Activated naive CD8-positive, alpha-beta T cell (primary cell): ENCODE results near the gene ACYP1.
A peak's percentile ranks its signal among the peaks of the same experiment; 100 is the strongest.
"Not testable (repeated sequence)": the region's sequence is repeated elsewhere in the genome, so short reads cannot be mapped to it uniquely, and the experiment has no call there.

ENCODE experiments used
- H3K27ac Mint-ChIP-seq: one replicate; pipeline ENCODE4 v1.8.0; 2021; ENCODE audit warnings: mixed read lengths
- H3K27me3 Mint-ChIP-seq: one replicate; pipeline ENCODE4 v1.8.0; 2021; ENCODE audit warnings: mixed read lengths
- H3K36me3 Mint-ChIP-seq: one replicate; pipeline ENCODE4 v1.8.0; 2021; ENCODE audit warnings: mixed read lengths
- H3K4me1 Mint-ChIP-seq: one replicate; pipeline ENCODE4 v1.8.0; 2021; ENCODE audit warnings: low read depth, mixed read lengths
- H3K4me3 Mint-ChIP-seq: one replicate; pipeline ENCODE4 v1.8.0; 2021; ENCODE audit warnings: mild to moderate bottlenecking, mixed read lengths
- H3K9me3 Mint-ChIP-seq: one replicate; pipeline ENCODE4 v1.8.0; 2021; ENCODE audit warnings: low read depth, mixed read lengths

ACYP1 gene

DNA sequence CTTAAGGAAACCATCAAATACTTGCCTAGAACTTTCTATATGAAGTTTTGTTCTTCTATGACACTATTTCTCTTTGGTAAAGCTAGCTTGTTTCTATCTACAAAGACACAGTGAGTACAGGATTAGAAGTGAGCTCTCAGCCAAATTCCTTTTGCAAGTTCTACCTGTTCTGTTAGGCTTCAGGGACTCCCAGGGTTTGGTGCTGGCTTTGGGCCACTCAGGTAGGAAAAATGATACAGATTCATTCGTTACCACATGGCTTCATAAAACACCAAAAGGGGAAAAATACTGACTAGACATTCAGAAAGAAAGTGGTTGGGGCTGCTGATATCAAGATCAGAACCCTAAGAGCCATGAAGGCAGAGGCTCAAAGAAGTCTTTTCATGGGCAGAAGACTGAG is 19.4 kb upstream of the ACYP1 start:
- no peaks in the 10 kb centered on the region for H3K4me1 Mint-ChIP-seq
- H3K27ac Mint-ChIP-seq: peak overlapping the region; percentile 48
- H3K9me3 Mint-ChIP-seq: no peaks in the 10 kb centered on the region
- peaks cover 6% of the 10 kb centered on the region for H3K36me3 Mint-ChIP-seq
- H3K27me3 Mint-ChIP-seq: no peaks in the 10 kb centered on the region
- no peak overlapping the region for H3K4me3 Mint-ChIP-seq

DNA sequence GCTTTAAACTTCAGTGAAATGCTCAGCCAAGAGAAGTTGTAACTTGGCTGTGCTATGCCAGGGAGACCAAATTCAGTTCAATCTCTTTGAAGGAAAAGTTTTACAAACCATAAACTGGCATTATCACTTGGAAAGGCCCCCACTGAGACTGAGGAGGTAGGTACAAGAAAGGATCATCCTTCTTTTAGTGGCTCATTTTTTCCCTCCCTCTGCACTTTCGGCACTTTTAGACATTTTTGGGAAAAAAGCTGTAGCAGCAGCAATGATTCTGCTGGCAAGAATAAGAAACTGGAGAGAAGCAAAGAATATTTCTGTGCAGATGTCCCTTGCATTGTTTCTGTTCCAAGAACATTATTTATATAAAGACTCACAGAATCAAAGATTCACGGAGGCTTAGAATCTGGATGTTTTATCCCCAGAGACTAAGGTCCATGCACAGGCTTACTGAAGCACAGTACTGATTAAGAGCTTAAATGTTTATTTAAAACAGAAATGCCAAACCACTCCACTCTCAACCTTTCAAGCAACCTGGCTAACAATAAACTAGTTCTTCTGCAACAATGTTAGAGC is 17.9 kb upstream of the ACYP1 start:
- Mint-ChIP-seq H3K4me3 (no peak overlapping the region), H3K4me1 (no peaks in the 10 kb centered on the region), H3K27me3 (no peaks in the 10 kb centered on the region), H3K27ac (no peak overlapping the region), H3K9me3 (no peaks in the 10 kb centered on the region), H3K36me3 (peaks cover 6% of the 10 kb centered on the region)

DNA sequence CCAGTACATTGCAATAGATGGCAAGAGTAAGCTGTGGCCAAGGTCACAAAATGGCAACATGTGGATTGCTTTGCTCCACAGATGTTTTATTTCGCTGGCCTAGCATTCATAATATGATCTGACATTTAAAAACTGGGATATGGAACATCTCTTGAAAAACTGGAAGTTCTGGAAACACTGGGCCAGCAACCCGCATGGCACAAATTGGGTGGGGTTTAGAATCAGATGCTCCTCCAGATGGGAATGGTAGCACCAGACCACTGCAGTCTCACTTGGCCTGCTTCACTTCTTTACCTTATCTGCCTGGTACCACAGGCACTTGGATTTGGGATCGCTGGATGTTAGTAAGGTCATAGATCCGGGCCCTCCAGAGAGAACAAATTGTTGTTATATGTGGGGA is 15.7 kb upstream of the ACYP1 start:
- no peaks in the 10 kb centered on the region for H3K4me1 Mint-ChIP-seq
- H3K36me3 Mint-ChIP-seq: peaks cover 4% of the 10 kb centered on the region
- no peak overlapping the region for H3K4me3 Mint-ChIP-seq
- H3K27ac Mint-ChIP-seq: no peak overlapping the region
- H3K27me3 Mint-ChIP-seq: no peaks in the 10 kb centered on the region
- H3K9me3 Mint-ChIP-seq: no peaks in the 10 kb centered on the region

DNA sequence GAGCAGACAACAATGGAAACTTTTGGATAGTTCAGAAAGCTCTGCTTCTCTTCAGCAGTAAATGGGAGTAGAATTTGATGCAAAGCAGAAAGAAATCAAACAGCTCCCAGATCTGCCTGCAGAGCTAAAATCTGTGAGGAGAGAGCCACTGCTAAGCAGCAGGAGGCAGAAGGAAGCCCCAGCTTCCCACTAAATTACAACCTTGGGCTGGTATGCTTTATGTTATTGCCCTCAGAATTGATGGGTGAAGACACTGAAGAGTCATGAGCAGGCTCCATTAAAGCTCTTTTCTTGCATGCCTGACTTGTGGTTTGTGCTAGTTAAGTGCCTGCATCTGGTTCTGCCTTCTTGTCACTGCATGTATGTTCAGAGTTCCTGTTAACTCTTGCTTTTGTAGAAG is 14.0 kb upstream of the ACYP1 start:
- H3K4me1 Mint-ChIP-seq: no peaks in the 10 kb centered on the region
- H3K27me3 Mint-ChIP-seq: no peaks in the 10 kb centered on the region
- no peaks in the 10 kb centered on the region for H3K9me3 Mint-ChIP-seq
- no peak overlapping the region for H3K4me3 Mint-ChIP-seq
- H3K27ac Mint-ChIP-seq: no peak overlapping the region
- H3K36me3 Mint-ChIP-seq: peaks cover 4% of the 10 kb centered on the region

DNA sequence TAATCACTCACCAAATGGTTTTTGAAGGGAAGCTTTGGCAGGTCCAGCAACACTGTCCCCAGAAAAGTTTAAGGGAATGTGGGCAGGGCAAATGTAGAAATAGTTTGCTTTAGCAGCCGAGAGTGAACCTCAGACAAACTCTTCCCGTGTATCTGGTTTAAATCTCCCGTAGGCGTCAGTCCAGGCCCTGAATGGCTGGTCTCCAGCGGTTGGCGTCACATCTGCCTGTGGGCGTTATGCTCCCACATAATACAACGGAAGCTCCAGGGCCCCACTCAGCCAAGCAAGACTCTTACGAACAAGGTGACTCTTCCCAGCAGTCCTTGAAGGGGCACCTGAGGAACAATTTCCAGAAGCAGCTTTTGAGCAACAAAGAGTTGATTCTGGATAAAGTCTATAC is 6.6 kb upstream of the ACYP1 start:
- Mint-ChIP-seq H3K36me3 (no peaks in the 10 kb centered on the region), H3K4me1 (peaks cover 2% of the 10 kb centered on the region), H3K27ac (no peak overlapping the region), H3K4me3 (peak overlapping the region; percentile 27), H3K27me3 (no peaks in the 10 kb centered on the region), H3K9me3 (no peaks in the 10 kb centered on the region)

DNA sequence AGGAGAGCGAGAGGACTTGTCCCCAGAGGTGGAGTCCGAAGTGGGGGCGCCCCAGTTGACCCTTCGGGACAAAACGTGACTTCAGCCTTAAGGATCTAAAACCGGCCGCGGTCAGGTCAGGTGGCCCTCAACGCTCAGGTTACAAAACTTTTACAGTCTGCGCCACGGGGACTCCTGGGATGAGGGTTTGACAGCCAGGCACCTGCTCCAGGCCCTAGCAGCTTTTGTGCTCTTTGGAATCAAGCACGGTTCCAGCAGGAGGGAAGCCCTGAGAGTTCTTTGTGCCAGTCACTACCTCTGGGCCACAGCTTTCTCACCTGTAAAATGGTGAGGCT is 6.0 kb upstream of the ACYP1 start:
- no peaks in the 10 kb centered on the region for H3K36me3 Mint-ChIP-seq
- H3K27me3 Mint-ChIP-seq: no peaks in the 10 kb centered on the region
- H3K9me3 Mint-ChIP-seq: no peaks in the 10 kb centered on the region
- no peak overlapping the region for H3K4me3 Mint-ChIP-seq
- H3K4me1 Mint-ChIP-seq: peaks cover 5% of the 10 kb centered on the region
- H3K27ac Mint-ChIP-seq: peak overlapping the region; percentile 58

DNA sequence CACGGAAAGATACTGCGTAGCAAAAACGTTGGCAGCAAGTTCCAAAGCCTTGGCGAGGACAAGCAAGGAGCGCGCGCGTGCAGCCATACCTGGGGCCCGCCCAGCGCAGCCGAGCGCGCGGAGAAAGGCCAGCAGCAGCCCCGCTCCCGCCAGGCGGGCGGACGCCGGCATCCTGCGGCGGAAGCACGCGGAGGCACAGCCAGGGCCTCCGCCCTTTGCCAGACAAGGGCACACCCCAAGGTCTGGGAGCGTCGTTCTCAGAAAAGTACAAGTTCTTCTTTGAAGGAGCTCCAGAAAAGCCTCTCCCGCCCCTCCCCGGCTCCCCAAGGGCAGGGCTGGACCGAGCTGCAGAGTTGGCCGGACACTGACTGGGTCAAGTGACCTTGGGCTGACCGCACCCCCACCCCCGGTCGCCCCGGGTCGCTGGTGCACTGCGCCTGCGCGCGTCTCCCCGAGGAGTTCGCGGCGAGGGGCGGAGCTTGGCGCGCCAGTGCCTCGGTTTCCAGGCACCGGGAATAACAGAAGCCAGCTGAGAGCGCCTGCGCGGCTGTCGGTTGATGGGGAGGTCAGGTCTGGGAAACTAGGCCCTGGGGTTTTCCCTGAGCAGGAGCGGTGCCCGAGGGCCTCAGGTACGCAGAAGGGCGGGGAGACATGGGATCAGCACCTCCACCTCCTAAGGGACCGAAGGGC is 5.4 kb upstream of the ACYP1 start, which contains the start of gene ZC2HC1C:
Gene ZC2HC1C, plus strand, starts transcription at position 521 of the 690 bp plus-strand sequence. CDS start 933 bp downstream, outside the sequence.
- Mint-ChIP-seq H3K27ac (peak within 1 kb of the TSS; percentile 58), H3K27me3 (no peaks in the 10 kb centered on the region), H3K36me3 (no peaks in the 10 kb centered on the region), H3K4me1 (peaks cover 8% of the 10 kb centered on the region), H3K4me3 (peak within 1 kb of the TSS; percentile 27), H3K9me3 (no peaks in the 10 kb centered on the region)

DNA sequence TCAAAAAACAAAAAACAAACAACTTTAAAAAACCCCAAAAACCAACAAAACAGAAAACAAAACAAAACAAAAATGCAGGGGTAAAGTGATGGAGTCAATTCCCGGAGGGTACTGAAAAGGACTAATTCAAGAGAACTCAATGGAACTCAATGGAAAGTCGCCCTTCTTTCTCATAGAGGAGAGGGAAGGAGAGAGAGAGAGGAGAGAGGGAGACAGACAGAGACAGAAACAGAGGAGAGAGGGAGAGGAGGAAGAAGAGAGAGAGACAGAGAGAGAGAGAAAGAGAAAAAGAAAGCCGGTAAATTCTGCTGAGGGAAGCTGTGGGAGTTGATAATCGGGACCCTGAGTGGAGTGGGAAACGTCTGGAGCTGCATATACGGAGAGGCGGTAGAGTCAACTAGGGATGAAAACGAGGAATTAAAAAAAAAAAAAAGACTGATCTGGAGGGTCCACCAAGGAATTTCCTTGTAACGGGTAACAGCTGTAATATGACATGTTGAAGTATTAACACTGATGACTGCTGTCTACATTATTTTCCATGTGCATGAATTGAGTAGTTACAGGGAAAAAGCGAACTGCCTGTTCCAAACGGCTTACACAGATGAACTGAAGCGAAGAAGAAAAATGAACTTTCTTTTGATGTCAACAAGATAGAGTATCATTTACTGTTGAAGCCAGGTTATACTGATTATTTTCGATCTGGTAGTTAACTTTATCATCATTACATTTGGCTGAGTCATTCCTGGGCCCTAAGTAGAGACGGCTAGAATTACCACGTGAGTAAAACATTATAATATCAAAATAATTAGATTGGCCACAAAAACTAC is 4.7 kb upstream of the ACYP1 start:
- Mint-ChIP-seq H3K27ac (no peak overlapping the region), H3K36me3 (no peaks in the 10 kb centered on the region), H3K4me3 (no peak overlapping the region), H3K27me3 (no peaks in the 10 kb centered on the region), H3K9me3 (no peaks in the 10 kb centered on the region), H3K4me1 (peaks cover 14% of the 10 kb centered on the region)

DNA sequence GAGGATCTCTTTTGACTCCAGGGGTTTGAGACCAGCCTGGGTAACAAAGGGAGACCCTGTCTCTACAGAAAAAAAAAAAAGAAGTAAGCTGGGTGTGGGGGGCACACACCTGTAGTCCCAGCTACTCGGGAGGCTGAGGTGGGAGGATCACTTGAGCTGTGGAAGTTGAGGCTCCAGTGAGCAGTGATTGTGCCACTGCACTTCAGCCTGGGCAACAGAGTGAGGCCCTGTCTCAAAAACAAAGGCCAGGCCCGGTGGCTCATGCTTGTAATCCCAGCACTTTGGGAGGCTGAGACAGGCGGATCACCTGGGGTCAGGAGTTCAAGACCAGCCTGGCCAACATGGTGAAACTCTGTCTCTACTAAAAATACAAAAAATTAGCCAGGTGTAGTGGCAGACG is 3.9 kb upstream of the ACYP1 start:
- H3K27ac Mint-ChIP-seq: not testable (repeated sequence)

DNA sequence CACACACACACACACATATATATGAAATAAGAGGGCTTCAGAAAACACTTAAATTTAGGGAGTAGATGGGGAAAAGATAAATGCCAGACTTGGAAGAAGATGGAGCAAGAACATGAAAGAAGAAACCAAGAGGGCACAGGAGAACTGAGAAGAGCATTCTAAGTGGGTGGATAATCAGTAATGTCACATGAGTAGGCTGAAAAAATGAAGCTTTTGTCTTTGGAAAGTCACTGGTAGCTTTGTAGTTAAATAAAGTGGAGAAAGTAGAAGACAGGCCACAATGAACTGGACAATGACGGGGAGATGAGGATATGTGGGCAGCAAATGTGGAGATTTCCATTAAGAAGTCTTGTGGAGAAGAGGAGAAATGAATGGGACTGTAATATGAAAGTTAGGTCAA is 3.4 kb upstream of the ACYP1 start:
- no peaks in the 10 kb centered on the region for H3K27me3 Mint-ChIP-seq
- peaks cover 21% of the 10 kb centered on the region for H3K4me1 Mint-ChIP-seq
- H3K36me3 Mint-ChIP-seq: no peaks in the 10 kb centered on the region
- no peak overlapping the region for H3K4me3 Mint-ChIP-seq
- no peaks in the 10 kb centered on the region for H3K9me3 Mint-ChIP-seq
- H3K27ac Mint-ChIP-seq: no peak overlapping the region

More for the DNA sequence above, 3.9 kb upstream of the ACYP1 start:
- H3K36me3 Mint-ChIP-seq, H3K27me3 Mint-ChIP-seq, H3K4me3 Mint-ChIP-seq, H3K9me3 Mint-ChIP-seq: not testable (repeated sequence)
- H3K4me1 Mint-ChIP-seq: peaks cover 21% of the 10 kb centered on the region

DNA sequence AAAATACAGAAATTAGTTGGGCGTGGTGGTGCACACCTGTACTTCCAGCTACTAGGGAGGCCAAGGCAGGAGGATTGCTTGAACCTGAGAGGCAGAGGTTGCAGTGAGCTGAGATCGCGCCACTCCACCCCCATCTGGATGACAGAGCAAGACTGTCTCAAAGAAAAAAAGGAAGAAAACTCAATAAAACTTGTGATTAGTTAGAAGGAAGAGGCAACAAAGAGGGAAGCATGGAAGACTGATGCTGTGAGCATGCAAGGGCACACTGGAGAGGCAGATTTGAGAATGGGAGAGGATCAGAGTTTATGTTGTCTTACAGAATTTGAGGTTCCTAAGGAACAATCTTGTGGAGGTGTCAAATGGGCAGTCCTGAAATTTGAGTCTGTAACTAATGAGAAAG is 2.9 kb upstream of the ACYP1 start:
- H3K27me3 Mint-ChIP-seq: no peaks in the 10 kb centered on the region
- H3K4me1 Mint-ChIP-seq: peaks cover 21% of the 10 kb centered on the region
- no peak overlapping the region for H3K27ac Mint-ChIP-seq
- no peaks in the 10 kb centered on the region for H3K36me3 Mint-ChIP-seq
- no peak overlapping the region for H3K4me3 Mint-ChIP-seq
- no peaks in the 10 kb centered on the region for H3K9me3 Mint-ChIP-seq

DNA sequence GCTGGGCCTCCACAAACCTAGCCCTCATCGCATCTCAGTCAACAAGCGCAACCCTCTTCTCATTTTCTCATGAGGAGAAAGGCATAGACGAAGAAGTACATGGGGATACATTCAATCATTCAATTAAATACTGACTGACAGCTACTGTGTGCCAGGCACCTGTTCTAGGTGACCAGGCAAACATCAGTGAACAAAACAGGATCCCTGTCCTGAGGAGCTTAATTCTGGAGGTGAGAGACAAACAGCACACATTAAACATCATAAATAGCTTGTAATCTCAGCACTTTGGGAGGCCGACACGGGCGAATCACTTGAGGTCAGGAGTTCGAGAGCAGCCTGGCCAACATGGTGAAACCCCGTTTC is 362 bp upstream of the ACYP1 start:
- no peaks in the 10 kb centered on the region for H3K9me3 Mint-ChIP-seq
- H3K27ac Mint-ChIP-seq: peak overlapping the region; percentile 97
- peaks cover 28% of the 10 kb centered on the region for H3K4me1 Mint-ChIP-seq
- peak overlapping the region; percentile 100 for H3K4me3 Mint-ChIP-seq
- no peaks in the 10 kb centered on the region for H3K27me3 Mint-ChIP-seq
- peaks cover 6% of the 10 kb centered on the region for H3K36me3 Mint-ChIP-seq

DNA sequence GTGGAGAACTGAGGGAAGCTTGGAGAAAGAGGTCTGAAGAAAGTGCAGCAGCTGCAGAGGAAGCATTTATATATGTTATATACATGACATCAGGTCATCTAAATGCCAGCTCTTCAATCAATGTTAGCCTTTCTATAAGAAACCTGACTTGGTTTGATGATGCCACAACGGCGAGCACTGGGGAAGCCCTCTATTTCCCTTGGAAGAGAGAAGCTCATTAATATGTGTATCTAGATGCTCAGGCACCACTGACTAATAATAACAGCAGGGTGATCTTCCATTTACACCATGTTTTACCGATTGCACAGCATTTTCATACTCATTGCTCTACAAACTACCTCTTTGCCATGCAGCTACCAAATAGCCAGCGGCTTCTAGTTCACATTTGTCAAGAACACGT is 811 bp downstream of the ACYP1 start:
- Mint-ChIP-seq H3K4me3 (peak overlapping the region; percentile 100), H3K4me1 (peaks cover 28% of the 10 kb centered on the region), H3K27ac (peak overlapping the region; percentile 97), H3K36me3 (peaks cover 6% of the 10 kb centered on the region), H3K27me3 (no peaks in the 10 kb centered on the region), H3K9me3 (no peaks in the 10 kb centered on the region)

DNA sequence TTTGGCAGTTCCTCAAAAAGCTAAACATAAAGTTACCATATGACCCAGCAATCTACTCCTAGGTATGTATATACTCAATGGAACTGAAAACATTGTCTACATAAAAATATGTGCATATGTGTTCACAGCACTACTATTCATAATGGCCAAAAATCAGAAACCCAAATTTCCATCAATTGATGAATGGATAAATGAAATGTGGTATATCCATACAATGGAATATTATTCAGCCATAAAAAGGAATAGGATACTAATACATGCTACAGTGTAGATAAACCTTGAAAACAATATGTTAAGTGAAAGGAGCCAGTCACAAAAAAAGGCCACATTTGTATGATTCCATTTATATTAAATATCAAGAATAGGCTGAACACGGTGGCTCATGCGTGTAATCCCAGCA is 3.4 kb downstream of the ACYP1 start:
- Mint-ChIP-seq H3K4me1 (peaks cover 29% of the 10 kb centered on the region), H3K9me3 (no peaks in the 10 kb centered on the region), H3K27me3 (no peaks in the 10 kb centered on the region), H3K4me3 (no peak overlapping the region), H3K27ac (no peak overlapping the region), H3K36me3 (peaks cover 10% of the 10 kb centered on the region)

DNA sequence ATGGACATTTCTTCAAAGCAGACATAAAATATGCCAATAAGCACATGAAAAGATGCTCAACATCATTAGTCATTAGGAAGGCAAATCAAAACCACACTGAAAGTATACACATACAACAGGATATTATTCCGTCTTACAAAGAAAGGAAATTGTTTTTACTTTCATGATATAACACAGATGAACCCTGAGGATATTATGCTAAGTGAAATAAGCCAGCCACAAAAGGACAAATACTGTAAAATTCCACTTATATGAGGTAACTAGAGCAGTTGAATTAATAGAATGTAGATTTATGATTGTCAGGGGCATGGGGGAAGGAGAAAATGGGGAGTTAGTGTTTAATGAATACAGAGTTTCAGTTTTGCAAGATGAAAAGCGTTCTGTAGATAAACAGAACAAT is 4.2 kb downstream of the ACYP1 start:
- H3K27ac Mint-ChIP-seq: no peak overlapping the region
- no peaks in the 10 kb centered on the region for H3K9me3 Mint-ChIP-seq
- no peaks in the 10 kb centered on the region for H3K27me3 Mint-ChIP-seq
- peaks cover 25% of the 10 kb centered on the region for H3K4me1 Mint-ChIP-seq
- no peak overlapping the region for H3K4me3 Mint-ChIP-seq
- peaks cover 11% of the 10 kb centered on the region for H3K36me3 Mint-ChIP-seq
